GM18508 (cell line): ENCODE data around the gene MRPS33.
A peak's percentile ranks its signal among the peaks of the same experiment; 100 is the strongest.
"Not testable (repeated sequence)": the region's sequence is repeated elsewhere in the genome, so short reads cannot be mapped to it uniquely, and the experiment has no call there.

Experiments
- ATAC-seq: cut with Tn5 transposase; IDR thresholded peaks from one replicate; pipeline ENCODE4 v1.9.1; 2021; ENCODE audit warnings: moderate number of reproducible peaks; ENCODE audit not compliant: insufficient read depth, unreplicated experiment

Gene MRPS33

DNA sequence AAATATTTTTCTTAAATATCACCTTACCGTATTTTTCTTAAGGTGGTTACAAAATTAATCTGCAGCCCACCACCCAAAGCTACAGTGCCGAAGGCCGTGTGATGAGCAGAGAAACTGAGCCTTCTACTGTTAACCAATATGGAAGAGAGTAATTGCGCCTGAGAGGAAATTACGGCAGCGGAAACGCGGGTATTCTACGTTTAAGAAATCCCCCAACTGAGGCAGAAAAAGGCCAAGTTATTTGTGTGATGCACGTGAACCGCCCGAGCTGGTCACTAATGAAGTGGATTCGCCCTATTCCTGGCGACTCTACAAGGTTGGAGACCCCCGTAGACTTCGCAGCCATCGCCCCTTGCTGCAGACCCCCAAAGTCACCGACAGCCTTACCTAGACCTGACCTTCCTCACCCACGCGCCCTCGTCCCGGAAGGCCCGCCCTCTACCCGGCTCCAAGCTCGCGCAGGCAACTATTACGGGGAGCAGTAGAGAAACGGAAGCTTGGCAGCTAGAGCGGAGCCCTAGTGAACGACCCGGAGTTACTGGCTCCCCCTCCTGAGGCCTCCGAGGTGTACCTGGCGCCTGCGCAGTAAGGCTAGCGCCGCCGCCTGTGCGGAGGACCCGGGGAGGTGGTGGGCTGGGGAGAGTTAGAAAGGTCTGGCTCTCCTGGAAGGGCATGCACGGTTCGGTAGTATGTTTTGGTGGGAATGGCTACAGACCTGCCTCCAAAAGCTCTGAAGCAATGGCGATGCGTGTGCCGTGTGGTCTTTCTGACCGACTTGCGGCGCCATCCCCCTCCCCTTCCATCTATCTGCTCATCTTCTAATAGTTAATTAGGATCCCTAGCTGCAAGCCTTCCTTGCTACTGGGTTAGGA, at the start of gene MRPS33:
Gene MRPS33, minus strand, starts transcription at position 429 of the 872 bp plus-strand sequence. CDS start 4,319 bp downstream, outside the sequence.
- ATAC-seq, result peak; percentile 95

DNA sequence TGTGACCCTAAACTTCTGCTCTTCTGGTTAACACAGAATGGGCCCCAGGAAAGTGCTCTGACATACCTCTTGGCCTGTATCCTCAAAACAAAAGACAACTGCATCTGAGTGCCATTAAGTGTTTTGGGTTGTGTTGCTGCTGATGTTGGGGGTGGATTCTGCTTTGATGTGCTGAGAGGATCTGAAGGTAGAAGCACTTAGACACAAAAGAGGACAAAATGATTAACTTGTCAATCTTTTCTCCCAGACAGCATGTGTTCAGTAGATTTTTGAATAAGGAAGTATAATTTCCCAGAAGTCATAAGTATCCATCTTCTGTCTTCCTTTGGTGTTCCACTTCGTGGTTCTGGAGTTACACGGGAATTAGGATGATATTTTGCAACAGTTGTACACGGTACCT, 43.0 kb upstream of the MRPS33 start:
- ATAC-seq, result no peak

DNA sequence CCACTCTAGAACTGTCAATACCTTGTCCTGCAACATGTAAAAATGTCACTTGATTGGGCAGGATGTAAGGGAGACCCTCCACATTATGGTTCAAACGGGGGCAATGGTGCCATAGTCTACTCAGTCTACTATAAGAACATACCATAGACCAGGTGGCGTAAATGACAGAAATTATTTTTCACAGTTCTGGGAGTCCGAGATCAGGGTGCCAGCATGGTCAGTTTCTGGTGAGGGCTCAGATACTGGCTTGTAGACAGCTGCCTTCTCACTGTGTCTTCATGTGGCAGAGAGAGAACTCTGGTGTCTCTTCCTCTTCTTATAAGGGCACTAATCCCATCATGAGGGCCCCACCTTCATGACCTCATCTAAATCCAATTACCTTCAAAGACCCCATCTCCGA, 40.4 kb upstream of the MRPS33 start:
- no peak for ATAC-seq

DNA sequence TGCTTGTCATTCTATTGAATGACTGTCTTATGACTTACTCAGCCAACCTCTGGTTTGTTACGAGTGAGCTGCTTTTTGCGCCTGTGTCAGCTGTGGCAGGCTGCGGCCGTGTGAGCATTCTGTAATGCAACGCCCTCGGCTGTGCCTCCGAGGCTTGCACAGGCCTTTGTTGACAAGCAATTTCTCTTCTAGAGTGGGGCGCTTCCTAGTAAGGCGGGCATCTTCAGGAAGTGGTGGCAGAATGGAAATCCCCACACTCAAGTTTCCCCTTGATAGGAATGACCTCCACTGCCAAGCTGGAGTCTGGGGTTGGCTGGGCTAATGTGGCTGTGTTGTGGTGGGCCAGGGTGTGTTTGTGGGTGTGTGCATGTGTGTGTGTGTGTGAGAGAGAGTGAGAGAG, 38.9 kb upstream of the MRPS33 start:
- no peak for ATAC-seq

DNA sequence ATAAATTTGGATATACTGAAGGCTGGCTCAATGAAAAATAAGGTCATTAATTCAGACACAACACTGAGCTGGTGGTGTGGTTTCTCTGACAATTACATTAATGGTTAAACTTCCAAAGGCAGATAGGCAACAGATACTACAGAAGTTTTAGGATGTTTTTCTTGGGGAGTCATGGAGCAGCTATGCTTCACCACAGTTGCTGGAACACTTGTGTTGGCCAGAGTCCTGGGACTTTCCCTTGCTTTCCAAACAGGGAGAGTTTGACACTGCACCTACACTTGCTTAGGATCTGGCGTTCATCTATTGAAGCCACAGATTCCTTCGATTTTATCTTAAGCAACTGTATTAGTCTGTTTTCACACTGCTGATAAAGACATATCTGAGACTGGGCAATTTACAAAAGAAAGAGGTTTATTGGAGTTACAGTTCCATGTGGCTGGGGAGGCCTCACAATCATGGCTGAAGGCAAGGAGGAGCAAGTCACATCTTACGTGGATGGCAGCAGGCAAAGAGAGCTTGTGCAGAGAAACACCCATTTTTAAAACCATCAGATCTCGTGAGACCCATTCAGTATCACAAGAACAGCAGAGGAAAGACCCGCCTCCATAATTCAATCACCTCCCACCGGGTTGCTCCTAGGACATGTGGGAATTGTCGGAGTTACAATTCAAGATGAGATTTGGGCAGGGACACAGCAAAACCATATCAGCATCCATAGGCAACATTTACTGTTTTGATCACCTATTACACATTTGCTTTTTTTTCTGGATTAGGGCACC, 31.3 kb upstream of the MRPS33 start:
- no peak for ATAC-seq

DNA sequence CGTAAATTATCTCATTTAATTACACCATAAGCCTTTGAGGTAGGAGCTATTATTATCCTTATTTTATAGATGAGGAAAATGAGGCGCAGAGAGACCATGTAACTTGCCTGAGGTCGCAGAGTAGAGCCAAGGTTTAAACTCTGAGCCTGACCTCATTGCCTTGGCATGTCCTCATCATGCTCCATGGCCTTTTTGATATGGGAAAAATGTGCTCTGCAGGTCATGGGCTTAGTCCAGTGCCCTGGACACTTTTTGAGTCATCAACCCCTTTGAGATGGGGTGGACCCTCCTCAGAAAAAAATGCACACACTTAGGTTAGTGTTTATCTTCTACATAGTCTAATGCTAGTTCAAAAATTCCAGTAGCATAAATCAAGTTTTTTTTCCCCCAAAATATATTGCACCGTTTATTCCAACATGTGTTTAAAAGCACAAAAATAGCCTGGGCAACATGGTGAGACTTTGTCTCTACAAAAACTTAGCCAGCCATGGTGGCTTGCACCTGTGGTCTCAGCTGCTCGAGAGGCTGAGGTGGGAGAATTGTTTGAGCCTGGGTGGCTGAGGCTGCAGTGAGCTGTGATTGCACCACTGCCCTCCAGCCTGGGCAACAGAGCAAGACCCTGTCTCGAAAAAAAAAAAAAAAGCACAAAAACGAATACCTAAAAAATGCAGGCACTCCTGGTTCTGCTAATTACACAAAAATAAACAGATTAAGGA, 30.5 kb upstream of the MRPS33 start:
- ATAC-seq, result no peak

DNA sequence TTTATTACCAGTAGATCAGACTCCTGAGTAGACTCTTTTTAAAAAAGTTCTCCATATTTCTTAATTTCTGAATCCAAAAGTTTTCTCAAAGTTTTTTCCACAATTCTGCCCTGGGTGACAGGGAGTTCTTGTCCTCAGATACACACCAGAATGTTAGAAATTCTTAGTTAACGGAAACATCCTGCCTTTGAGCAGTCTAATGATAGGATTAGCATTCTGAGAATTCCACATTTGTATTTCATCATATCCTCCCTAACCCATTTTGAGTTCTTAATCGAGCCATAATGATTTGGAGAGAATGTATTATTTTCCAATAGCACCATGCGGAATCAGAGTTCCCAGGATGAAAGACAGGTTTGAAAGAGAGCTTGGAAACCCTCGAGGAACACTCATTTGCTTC, 28.9 kb upstream of the MRPS33 start:
- ATAC-seq, result no peak

DNA sequence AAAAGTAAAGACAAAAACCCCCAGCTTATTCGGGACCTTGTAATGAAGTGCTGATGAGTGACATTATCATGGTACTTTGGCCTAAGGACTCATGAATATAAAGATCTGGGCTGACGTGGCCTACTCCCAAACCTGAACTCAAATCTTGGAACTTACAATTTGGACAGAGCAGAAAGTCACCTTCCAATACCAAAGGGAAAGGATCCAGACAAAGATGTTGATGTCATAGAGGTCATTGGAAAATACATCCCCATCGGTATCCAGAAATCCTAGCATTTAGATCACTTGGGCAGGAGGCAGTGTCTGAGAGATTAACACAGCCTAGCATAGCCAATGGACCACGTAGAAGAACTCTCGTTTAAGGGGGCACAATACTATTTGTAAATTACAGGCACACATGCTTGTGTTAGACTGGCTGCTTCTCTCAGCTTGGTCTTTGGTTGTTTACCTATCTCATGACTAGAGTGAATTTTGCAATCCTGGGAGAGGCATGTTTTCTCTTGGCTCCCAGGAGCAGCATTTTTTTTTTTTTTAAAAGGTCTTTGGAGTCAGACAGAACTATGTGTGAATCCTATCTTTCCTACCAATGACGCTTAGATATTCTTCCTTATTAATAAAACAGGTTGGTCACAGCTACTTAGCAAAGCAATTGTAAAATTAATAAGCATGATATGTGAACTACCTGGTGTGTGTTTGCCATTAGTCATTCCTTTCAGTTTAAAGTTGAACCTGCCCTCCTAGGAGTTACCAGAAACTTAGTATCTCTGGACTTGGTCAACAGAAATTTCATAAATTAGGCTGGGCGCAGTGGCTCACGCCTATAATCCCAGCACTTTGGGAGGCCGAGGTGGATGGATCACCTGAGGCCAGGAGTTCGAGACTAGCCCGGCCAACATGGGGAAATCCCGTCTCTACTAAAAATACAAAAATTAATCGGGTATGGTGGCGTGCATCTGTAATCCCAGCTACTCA, 27.8 kb upstream of the MRPS33 start:
- ATAC-seq, result no peak

DNA sequence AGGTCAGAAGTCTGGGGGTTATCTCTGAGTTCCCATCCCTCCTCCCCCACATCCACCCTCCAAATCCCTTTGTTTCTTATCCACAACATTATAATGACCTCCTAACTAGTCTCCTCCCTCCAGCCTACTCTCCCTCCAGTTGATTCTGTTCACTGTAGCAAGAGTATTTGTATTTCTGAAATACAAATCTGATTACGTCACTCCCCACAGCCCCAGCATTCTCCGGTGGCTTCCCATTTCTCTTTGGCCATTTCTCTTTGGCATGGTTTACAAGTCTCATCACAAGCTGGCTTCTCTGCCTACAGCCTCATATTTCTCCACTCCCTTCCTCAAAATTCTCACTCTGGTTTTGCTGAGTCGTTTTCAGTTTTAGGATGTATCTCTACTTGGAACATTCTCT, 24.6 kb upstream of the MRPS33 start:
- no peak for ATAC-seq

DNA sequence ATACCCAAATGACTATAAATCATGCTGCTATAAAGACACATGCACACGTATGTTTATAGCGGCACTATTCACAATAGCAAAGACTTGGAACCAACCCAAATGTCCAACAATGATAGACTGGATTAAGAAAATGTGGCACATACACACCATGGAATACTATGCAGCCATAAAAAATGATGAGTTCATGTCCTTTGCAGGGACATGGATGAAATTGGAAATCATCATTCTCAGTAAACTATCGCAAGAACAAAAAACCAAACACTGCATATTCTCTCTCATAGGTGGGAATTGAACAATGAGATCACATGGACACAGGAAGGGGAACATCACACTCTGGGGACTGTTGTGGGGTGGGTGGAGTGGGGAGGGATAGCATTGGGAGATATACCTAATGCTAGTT, 23.3 kb upstream of the MRPS33 start:
- ATAC-seq, result not testable (repeated sequence)

DNA sequence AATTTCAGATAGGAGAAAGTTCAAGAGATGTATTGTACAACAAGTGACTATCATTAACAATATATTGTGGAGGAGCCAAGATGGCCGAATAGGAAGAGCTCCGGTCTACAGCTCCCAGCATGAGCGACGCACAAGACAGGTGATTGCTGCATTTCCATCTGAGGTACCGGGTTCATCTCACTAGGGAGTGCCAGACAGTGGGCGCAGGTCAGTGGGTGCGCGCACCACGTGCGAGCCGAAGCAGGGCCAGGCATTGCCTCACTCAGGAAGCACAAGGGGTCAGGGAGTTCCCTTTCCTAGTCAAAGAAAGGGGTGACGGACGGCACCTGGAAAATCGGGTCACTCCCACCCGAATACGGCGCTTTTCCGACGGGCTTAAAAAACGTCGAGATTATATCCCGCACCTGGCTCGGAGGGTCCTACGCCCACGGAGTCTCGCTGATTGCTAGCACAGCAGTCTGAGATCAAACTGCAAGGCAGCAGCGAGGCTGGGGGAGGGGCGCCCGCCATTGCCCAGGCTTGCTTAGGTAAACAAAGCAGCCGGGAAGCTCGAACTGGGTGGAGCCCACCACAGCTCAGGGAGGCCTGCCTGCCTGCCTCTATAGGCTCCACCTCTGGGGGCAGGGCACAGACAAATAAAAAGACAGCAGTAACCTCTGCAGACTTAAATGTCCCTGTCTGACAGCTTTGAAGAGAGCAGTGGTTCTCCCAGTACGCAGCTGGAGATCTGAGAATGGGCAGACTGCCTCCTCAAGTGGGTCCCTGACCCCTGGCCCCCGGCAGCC, 18.0 kb upstream of the MRPS33 start:
- ATAC-seq, result not testable (repeated sequence)

DNA sequence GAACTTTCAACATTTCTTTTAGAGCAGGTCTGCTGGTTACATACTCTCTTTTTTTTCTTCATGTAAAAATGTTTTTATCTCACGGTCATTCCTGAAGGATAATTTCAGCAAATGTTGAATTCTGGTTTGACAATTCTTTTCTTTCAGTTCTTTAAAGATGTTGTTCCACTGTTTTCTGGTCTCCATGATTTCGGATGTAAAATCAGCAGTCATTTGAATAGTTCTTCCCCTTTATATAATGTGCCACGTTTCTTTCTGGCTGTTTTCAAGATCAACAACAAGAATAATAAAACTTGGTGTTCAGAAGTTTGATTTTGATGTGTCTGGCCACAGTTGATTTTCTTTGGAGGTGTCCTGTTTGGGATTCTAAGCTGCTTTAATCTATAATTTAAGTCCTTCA, 14.0 kb upstream of the MRPS33 start:
- no peak for ATAC-seq

DNA sequence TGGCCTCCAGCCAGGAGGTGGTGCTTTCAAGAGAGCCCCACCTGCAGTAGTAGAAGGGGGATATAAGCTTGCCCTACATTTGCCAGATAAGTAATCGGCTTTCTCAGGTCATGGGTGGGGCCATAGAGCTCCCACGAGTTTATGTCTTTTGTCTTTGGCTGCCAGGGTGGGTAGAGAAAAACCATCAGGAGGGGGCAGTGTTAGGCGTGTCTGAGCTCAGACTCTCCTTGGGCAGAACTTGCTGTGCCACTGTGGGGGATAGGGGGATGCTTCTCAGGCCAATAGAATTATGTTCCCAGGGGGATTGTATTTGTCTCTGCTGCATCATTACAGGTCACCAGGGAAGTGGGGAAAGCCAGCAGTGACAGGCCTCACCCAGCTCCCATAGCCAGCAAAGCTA, 12.3 kb upstream of the MRPS33 start:
- ATAC-seq, result no peak

DNA sequence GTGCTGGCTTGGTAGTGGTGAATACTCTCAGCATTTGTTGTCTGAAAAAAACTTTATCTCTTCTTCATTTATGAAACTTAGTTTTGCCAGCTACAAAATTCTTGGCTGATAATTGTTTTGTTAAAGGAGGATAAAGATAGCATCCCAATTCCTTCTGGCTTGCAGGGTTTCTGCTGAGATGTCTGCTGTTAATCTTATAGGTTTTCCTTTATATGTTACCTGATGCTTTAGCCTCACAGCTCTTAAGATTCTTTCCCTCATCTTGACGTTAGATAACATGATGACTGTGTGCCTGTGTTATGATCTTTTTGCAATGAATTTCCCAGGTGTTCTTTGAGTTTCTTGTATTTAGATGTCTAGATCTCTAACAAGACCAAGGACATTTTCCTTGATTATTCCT, 9.9 kb upstream of the MRPS33 start:
- no peak for ATAC-seq

DNA sequence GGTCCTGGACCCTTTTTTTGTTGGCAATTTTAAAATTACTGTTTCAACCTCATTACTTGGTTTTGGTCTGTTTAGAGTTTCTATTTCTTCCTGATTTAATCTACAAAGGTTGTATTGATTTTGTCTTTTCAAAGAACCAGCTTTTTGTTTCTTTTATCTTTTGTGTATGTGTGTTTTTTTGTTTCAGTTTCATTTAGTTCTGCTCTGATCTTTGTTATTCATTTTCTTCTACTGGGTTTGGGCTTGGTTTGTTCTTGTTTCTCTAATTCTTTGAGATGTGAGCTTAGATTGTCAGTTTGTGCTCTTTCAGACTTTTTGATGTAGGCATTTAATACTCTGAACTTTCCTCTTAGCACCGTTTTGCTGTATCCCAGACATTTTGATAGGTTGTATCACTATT, 8.5 kb upstream of the MRPS33 start:
- ATAC-seq, result no peak

DNA sequence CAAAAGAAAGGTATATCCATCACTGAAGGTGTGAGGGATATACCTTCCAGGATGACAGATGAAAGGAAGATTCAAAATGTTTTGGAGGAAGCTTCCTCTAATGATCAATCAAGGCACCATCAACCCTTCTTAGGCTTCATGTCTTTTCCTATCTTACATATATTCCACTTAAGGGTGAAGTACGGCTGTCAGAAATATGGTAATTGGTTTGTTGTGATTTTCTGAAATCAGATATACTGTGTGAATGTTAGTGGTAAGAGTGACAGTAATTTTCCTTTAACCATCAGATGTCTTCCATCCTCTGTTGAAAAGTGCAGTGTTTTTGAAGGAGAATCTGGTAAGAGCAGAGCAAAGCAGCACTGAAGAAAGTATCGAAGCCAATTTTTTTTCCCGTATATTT, 2.8 kb upstream of the MRPS33 start:
- no peak for ATAC-seq

DNA sequence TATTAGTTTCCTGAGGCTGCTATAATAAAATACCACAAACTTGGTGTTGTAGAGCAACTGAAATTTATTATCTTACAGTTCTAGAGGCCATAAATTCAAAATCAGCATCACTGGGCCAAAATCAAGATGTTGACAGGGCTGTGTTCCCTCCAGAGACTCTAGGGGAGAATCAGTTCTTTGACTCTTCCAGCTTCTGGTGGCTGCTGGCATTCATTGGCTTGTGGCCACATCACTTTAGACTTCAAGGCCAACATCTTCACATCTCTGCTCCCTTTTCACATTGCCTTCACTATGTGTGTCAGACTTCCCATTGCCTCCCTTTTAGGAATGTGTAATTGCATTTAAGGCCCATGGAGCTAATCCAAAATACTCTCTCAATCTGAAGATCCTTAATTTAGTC, 1.6 kb upstream of the MRPS33 start:
- ATAC-seq, result no peak

DNA sequence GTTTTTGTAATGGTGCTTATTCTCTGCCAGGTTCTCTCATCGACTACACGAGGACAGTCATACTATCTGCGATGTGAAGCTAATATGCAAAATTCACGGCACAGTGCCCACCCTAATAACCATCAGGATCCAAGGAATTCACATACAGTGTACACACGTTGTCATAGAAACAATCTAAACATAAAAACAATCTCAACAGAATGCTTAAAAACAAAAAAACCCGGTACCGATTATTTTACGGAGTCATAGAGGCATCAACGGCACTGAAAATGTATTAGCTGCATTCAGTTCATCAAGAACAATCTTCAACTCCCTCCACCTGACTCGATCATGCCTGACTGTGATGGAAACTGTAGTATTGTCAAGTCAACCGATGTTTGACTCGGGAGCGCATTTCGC, 628 bp downstream of the MRPS33 start:
- ATAC-seq, result peak; percentile 3

DNA sequence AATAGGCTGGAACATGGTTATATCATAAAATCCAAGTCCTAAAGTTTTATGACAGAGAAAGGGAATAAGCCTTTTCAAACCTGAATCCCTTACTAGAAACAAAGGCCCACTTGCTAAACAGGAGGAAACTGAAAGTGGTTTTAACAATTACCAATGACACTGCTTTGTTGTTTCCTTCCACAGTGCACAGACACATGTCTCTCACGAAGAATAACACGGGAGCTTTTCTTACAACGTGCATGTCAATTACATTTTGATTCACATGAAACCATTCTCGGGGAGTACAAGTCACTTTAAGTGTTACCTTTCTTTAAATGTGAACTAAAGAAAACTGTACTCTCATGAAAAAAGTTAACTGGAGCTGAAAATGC, 1.4 kb downstream of the MRPS33 start:
- no peak for ATAC-seq
